SKM-1 treated with dmso at 0.1 percent for 144 hours (cell line): ENCODE data around the gene PTH2R.
"Not testable (repeated sequence)": the region's sequence is repeated elsewhere in the genome, so short reads cannot be mapped to it uniquely, and the experiment has no call there.

ENCODE experiments used
- DNase-seq: peaks from one replicate; lab custom pipeline; 2025; ENCODE audit not compliant: unreplicated experiment; lab: John Stamatoyannopoulos, UW

The PTH2R gene

GRCh38 chr2:208482453-208483015, 75.9 kb downstream of the PTH2R start:
- not testable (repeated sequence) for DNase-seq

GRCh38 chr2:208485390-208485789, 78.8 kb downstream of the PTH2R start:
- DNase-seq, result no peak

GRCh38 chr2:208488686-208489564, 82.3 kb downstream of the PTH2R start:
- DNase-seq, result no peak

GRCh38 chr2:208489687-208490086, 83.1 kb downstream of the PTH2R start:
- no peak for DNase-seq

- DNase-seq, result no peak
Measured at GRCh38 chr2:208490492-208490891, 83.9 kb downstream of the PTH2R start.

- no peak for DNase-seq
Measured at GRCh38 chr2:208491641-208492040, 85.0 kb downstream of the PTH2R start.

GRCh38 chr2:208492069-208492468, 85.5 kb downstream of the PTH2R start:
- no peak for DNase-seq

GRCh38 chr2:208493186-208493585, 86.6 kb downstream of the PTH2R start:
- DNase-seq, result no peak

- DNase-seq, result no peak
Measured at GRCh38 chr2:208496129-208496528, 89.5 kb downstream of the PTH2R start.

GRCh38 chr2:208501206-208501605, 94.6 kb downstream of the PTH2R start:
- DNase-seq, result no peak

- DNase-seq, result no peak
Measured at GRCh38 chr2:208502288-208502687, 95.7 kb downstream of the PTH2R start.

GRCh38 chr2:208505365-208505764, 98.8 kb downstream of the PTH2R start:
- not testable (repeated sequence) for DNase-seq

GRCh38 chr2:208509586-208509985, 103.0 kb downstream of the PTH2R start:
- no peak for DNase-seq

- no peak for DNase-seq
Measured at GRCh38 chr2:208511016-208511415, 104.4 kb downstream of the PTH2R start.

GRCh38 chr2:208511573-208511972, 105.0 kb downstream of the PTH2R start:
- DNase-seq, result no peak

GRCh38 chr2:208515099-208515498, 108.5 kb downstream of the PTH2R start:
- no peak for DNase-seq

GRCh38 chr2:208523069-208523468, 116.5 kb downstream of the PTH2R start:
- DNase-seq, result not testable (repeated sequence)

GRCh38 chr2:208525165-208525564, 118.6 kb downstream of the PTH2R start:
- not testable (repeated sequence) for DNase-seq

GRCh38 chr2:208529796-208530195, 123.2 kb downstream of the PTH2R start:
- DNase-seq, result no peak

GRCh38 chr2:208531361-208531760, 124.8 kb downstream of the PTH2R start:
- no peak for DNase-seq

GRCh38 chr2:208535578-208535977, 129.0 kb downstream of the PTH2R start:
- DNase-seq, result not testable (repeated sequence)

GRCh38 chr2:208541461-208541988, 134.9 kb downstream of the PTH2R start:
- no peak for DNase-seq
